Transverse colon (tissue), 4 donors: ENCODE measurements around the gene TXNRD3. TPM values are rescaled to one million over a fixed set of nuclear protein-coding genes. Genes with fewer than 3 reads are reported as not detected.

Experiments
- DNase-seq: peaks from one replicate; pipeline ENCODE4 v3.0.0-alpha.2; 2019
- H3K27ac ChIP-seq, 4 donors: fragments of 200-600 bp; sonication (generic); 2 replicates each; pipeline ENCODE4 v1.5.1; 2016 to 2018; ENCODE audit warnings: inconsistent platforms in 4 of 4
- H3K27me3 ChIP-seq: fragments of 200-600 bp; sonication (generic); 2 replicates; pipeline ENCODE4 v1.5.1; 2017; ENCODE audit warnings: inconsistent platforms
- H3K36me3 ChIP-seq, 4 donors: fragments of 200-600 bp; sonication (generic); 2 replicates each; pipeline ENCODE4 v1.5.1; 2017 to 2019; ENCODE audit warnings: inconsistent platforms in 4 of 4
- H3K4me1 ChIP-seq, 4 donors: fragments of 200-600 bp; sonication (generic); 2 replicates each; pipeline ENCODE4 v1.5.1; 2017 to 2020; ENCODE audit warnings: inconsistent platforms in 4 of 4
- H3K4me3 ChIP-seq, 4 donors: fragments of 200-600 bp; sonication (generic); 1 replicate in 1 of 4; 2 replicates in 3 of 4; pipeline versions ENCODE4 v1.5.1 to v1.6.1; 2017 to 2019; ENCODE audit warnings: inconsistent platforms in 4 of 4
- H3K9me3 ChIP-seq, 2 donors: fragments of 200-600 bp; sonication (generic); 2 replicates each; pipeline ENCODE4 v1.5.1; 2017 to 2019; ENCODE audit warnings: inconsistent platforms in 2 of 2
- CTCF ChIP-seq, 5 experiments: fragments of 200-600 bp in 3 of 5; fragments of 450-650 bp in 2 of 5; sonication (generic) in 3 of 5; IDR thresholded peaks; 1 replicate in 2 of 5; 2 replicates in 3 of 5; pipeline ENCODE4 v1.5.1; 2016 to 2017; ENCODE audit warnings: antibody characterized with exemption in 5 of 5, inconsistent platforms in 3 of 5, mild to moderate bottlenecking in 2 of 5, moderate library complexity in 1 of 5
- EP300 ChIP-seq: sonication (generic); formaldehyde crosslinking; IDR thresholded peaks from one replicate; pipeline ENCODE4 v1.6.1; 2017; ENCODE audit warnings: antibody characterized with exemption, low read depth
- POLR2A ChIP-seq: fragments of 450-650 bp; IDR thresholded peaks from one replicate; pipeline ENCODE4 v1.6.1; 2016; ENCODE audit warnings: antibody characterized with exemption, mild to moderate bottlenecking, moderate library complexity
- POLR2AphosphoS5 ChIP-seq, 3 donors: sonication (generic); formaldehyde crosslinking; IDR thresholded peaks; one replicate each; pipeline ENCODE4 v1.6.1; 2016; ENCODE audit warnings: antibody characterized with exemption in 3 of 3
- WGBS, 2 donors: methylation state at CpG; one replicate each; pipeline ENCODE4 v1.1.5; 2018; ENCODE audit warnings: low coverage in 1 of 2; 5-methylcytosine and 5-hydroxymethylcytosine counted together
- in situ Hi-C, 4 donors: fragments of 200-750 bp; cut with MboI; loops; one replicate each; pipeline versions ENCODE4 v1.15.0 to v1.15.1; 2017; ENCODE audit warnings: low sequenced_read_pairs in 3 of 4, low pct_ligation_motif_present in 1 of 4, low pct_unique_long_range_greater_than_20kb in 1 of 4
- intact Hi-C: fragments of 100-400 bp; cut with DNase I; formaldehyde crosslinking; loops from one replicate; pipeline ENCODE4 v1.15.1; 2023; ENCODE audit warnings: low total_unique reads
- total RNA-seq, 4 donors: library from RNA; depleted of rRNA; stranded (reverse); fragments of >200 nt; gene quantifications; one replicate each; pipeline ENCODE4 v1.1.0, GENCODE V29; 2016

Gene TXNRD3
- total RNA-seq, 4 donors from 2014 or later, result 2.0 to 6.4 (median 3.5) TPM

GRCh38 chr3:126622694-126623093, 32.2 kb downstream of the TXNRD3 start:
- in situ Hi-C loops (no loop called here), intact Hi-C loops (no loop called here)
- no peak for TF ChIP-seq POLR2A
- TF ChIP-seq POLR2AphosphoS5 (IDR thresholded peaks at IDR 0.05), result no peak
- no peak for TF ChIP-seq EP300
- no peak for TF ChIP-seq CTCF (IDR thresholded peaks at IDR 0.05)
- no peak overlapping the region for H3K4me3 ChIP-seq
- DNase-seq, result no peak
- no peaks in the 10 kb centered on the region for H3K36me3 ChIP-seq
- no peaks in the 10 kb centered on the region for H3K4me1 ChIP-seq
- no peaks in the 10 kb centered on the region for H3K9me3 ChIP-seq
- WGBS, 2 donors, result 81 to 100% methylated on average over 1 of the region's 1 CpG
- no peak overlapping the region for H3K27ac ChIP-seq
- no peaks in the 10 kb centered on the region for H3K27me3 ChIP-seq

- Histone ChIP-seq H3K9me3 (no peaks in the 10 kb centered on the region), H3K27me3 (no peaks in the 10 kb centered on the region), H3K4me1 (no peaks in the 10 kb centered on the region), H3K36me3 (no peaks in the 10 kb centered on the region), H3K27ac (no peak overlapping the region), H3K4me3 (no peak overlapping the region)
- in situ Hi-C loops (no loop called here), intact Hi-C loops (no loop called here)
- WGBS, 2 donors, result 92 to 100% methylated on average over 2 of the region's 2 CpGs
- DNase-seq, result no peak
- TF ChIP-seq POLR2AphosphoS5 (IDR thresholded peaks at IDR 0.05), result no peak
- no peak for TF ChIP-seq EP300
- TF ChIP-seq POLR2A, result no peak
- TF ChIP-seq CTCF (IDR thresholded peaks at IDR 0.05), result no peak
These were observed 33.1 kb downstream of the TXNRD3 start for GRCh38 chr3:126621627-126622345.

GRCh38 chr3:126621171-126621570, 33.8 kb downstream of the TXNRD3 start:
- intact Hi-C loops (no loop called here), in situ Hi-C loops (no loop called here)
- Histone ChIP-seq H3K27me3 (no peaks in the 10 kb centered on the region), H3K9me3 (no peaks in the 10 kb centered on the region), H3K36me3 (no peaks in the 10 kb centered on the region), H3K4me1 (no peaks in the 10 kb centered on the region), H3K4me3 (no peak overlapping the region), H3K27ac (no peak overlapping the region)
- 94% methylated on average over 1 of the region's 1 CpG; no CpG with 5 or more reads in 1 of the 2 donors for WGBS, 2 donors
- no peak for DNase-seq
- no peak for TF ChIP-seq POLR2A
- TF ChIP-seq CTCF (IDR thresholded peaks at IDR 0.05), result no peak
- TF ChIP-seq EP300, result no peak
- TF ChIP-seq POLR2AphosphoS5 (IDR thresholded peaks at IDR 0.05), result no peak

GRCh38 chr3:126620738-126621137, 34.2 kb downstream of the TXNRD3 start:
- WGBS, 2 donors, result 93% methylated on average over 7 of the region's 7 CpGs; no CpG with 5 or more reads in 1 of the 2 donors
- Histone ChIP-seq H3K4me1 (no peaks in the 10 kb centered on the region), H3K27me3 (no peaks in the 10 kb centered on the region), H3K9me3 (no peaks in the 10 kb centered on the region), H3K27ac (no peak overlapping the region), H3K4me3 (no peak overlapping the region), H3K36me3 (no peaks in the 10 kb centered on the region)
- TF ChIP-seq POLR2AphosphoS5 (IDR thresholded peaks at IDR 0.05) (no peak), EP300 (no peak), CTCF (IDR thresholded peaks at IDR 0.05) (no peak), POLR2A (no peak)
- no peak for DNase-seq
- intact Hi-C loops, result no loop called here
- in situ Hi-C loops, result no loop called here
